ENCODE results near the gene THADA.

Gene THADA

GRCh38 chr2:43445781-43446180 lies 150.1 kb downstream of the THADA start:
- in situ Hi-C loops (cut with HindIII; ENCODE audit: low sequenced_read_pairs), result no loop called here
- no peak for DNase-seq (ENCODE audit: low read depth, low spot score)
- H3K4me3 ChIP-seq (ENCODE audit: low read depth, low read length), result no peak overlapping the region
- TF ChIP-seq CTCF (IDR thresholded peaks at IDR 0.05; ENCODE audit: low read depth, low read length), result no peak

GRCh38 chr2:43444989-43445645 lies 150.7 kb downstream of the THADA start:
- TF ChIP-seq CTCF (IDR thresholded peaks at IDR 0.05; ENCODE audit: low read depth, low read length), result no peak
- DNase-seq (ENCODE audit: low read depth, low spot score), result peak; percentile 63
- H3K4me3 ChIP-seq (ENCODE audit: low read depth, low read length), result no peak overlapping the region
- in situ Hi-C loops (cut with HindIII; ENCODE audit: low sequenced_read_pairs), result no loop called here

GRCh38 chr2:43443282-43443681 lies 152.6 kb downstream of the THADA start:
- H3K4me3 ChIP-seq (ENCODE audit: low read depth, low read length), result no peak overlapping the region
- in situ Hi-C loops (cut with HindIII; ENCODE audit: low sequenced_read_pairs), result no loop called here
- no peak for DNase-seq (ENCODE audit: low read depth, low spot score)
- TF ChIP-seq CTCF (IDR thresholded peaks at IDR 0.05; ENCODE audit: low read depth, low read length), result no peak

- DNase-seq (ENCODE audit: low read depth, low spot score), result no peak
- no peak overlapping the region for H3K4me3 ChIP-seq (ENCODE audit: low read depth, low read length)
- in situ Hi-C loops (cut with HindIII; ENCODE audit: low sequenced_read_pairs), result no loop called here
- TF ChIP-seq CTCF (IDR thresholded peaks at IDR 0.05; ENCODE audit: low read depth, low read length), result no peak
These were observed 154.6 kb downstream of the THADA start for GRCh38 chr2:43441195-43441594.

GRCh38 chr2:43438858-43439655 lies 156.8 kb downstream of the THADA start:
- TF ChIP-seq CTCF (IDR thresholded peaks at IDR 0.05; ENCODE audit: low read depth, low read length), result no peak
- in situ Hi-C loops (cut with HindIII; ENCODE audit: low sequenced_read_pairs), result no loop called here
- no peak overlapping the region for H3K4me3 ChIP-seq (ENCODE audit: low read depth, low read length)
- no peak for DNase-seq (ENCODE audit: low read depth, low spot score)

GRCh38 chr2:43438342-43438741 lies 157.5 kb downstream of the THADA start:
- in situ Hi-C loops (cut with HindIII; ENCODE audit: low sequenced_read_pairs), result no loop called here
- no peak for TF ChIP-seq CTCF (IDR thresholded peaks at IDR 0.05; ENCODE audit: low read depth, low read length)
- H3K4me3 ChIP-seq (ENCODE audit: low read depth, low read length), result no peak overlapping the region
- DNase-seq (ENCODE audit: low read depth, low spot score), result no peak
